Measurements from ENCODE around the gene PLD1.
A peak's percentile ranks its signal among the peaks of the same experiment; 100 is the strongest.
"Not testable (repeated sequence)": the region's sequence is repeated elsewhere in the genome, so short reads cannot be mapped to it uniquely, and the experiment has no call there.

PLD1 gene

GRCh38 chr3:171814662-171815061, 4.4 kb upstream of the PLD1 start:
- DNase-seq: not testable (repeated sequence)

- peak; percentile 92 to 99 (median 95) for DNase-seq
Measured at GRCh38 chr3:171813897-171814460, 3.7 kb upstream of the PLD1 start.

- DNase-seq: peak in 2 of 4 experiments; percentile 18 to 34
Measured at GRCh38 chr3:171813278-171813896, 3.1 kb upstream of the PLD1 start.

GRCh38 chr3:171812811-171813210, 2.5 kb upstream of the PLD1 start:
- DNase-seq: no peak

GRCh38 chr3:171811913-171812335, 1.6 kb upstream of the PLD1 start:
- DNase-seq: no peak

GRCh38 chr3:171811295-171811912, 1.1 kb upstream of the PLD1 start:
- DNase-seq: peak; percentile 73 to 94 (median 83)

- DNase-seq: no peak
Measured at GRCh38 chr3:171810629-171811294, 479 bp upstream of the PLD1 start.

GRCh38 chr3:171809611-171809860, 747 bp downstream of the PLD1 start:
- peak in 1 of 4 experiments; percentile 74 for DNase-seq

- DNase-seq: no peak
Measured at GRCh38 chr3:171807806-171808205, 2.5 kb downstream of the PLD1 start.

GRCh38 chr3:171807129-171807675, 3.1 kb downstream of the PLD1 start:
- DNase-seq: no peak

GRCh38 chr3:171806200-171807128, 3.8 kb downstream of the PLD1 start:
- DNase-seq: peak in 3 of 4 experiments; percentile 30 to 60 (median 54)

GRCh38 chr3:171805687-171806086, 4.6 kb downstream of the PLD1 start:
- DNase-seq: no peak

GRCh38 chr3:171804618-171805389, 5.5 kb downstream of the PLD1 start:
- no peak for DNase-seq

GRCh38 chr3:171803044-171803443, 7.2 kb downstream of the PLD1 start:
- no peak for DNase-seq

- DNase-seq: no peak
Measured at GRCh38 chr3:171802590-171802956, 7.7 kb downstream of the PLD1 start.

- DNase-seq: no peak
Measured at GRCh38 chr3:171801738-171802589, 8.3 kb downstream of the PLD1 start.

- no peak for DNase-seq
Measured at GRCh38 chr3:171799501-171799900, 10.8 kb downstream of the PLD1 start.

GRCh38 chr3:171797873-171798272, 12.4 kb downstream of the PLD1 start:
- DNase-seq: no peak

- peak in 1 of 4 experiments; percentile 11 for DNase-seq
Measured at GRCh38 chr3:171797265-171797679, 13.0 kb downstream of the PLD1 start.

- no peak for DNase-seq
Measured at GRCh38 chr3:171796625-171797264, 13.5 kb downstream of the PLD1 start.
